ENCODE measurements around the gene WDR90.

Gene WDR90

DNA sequence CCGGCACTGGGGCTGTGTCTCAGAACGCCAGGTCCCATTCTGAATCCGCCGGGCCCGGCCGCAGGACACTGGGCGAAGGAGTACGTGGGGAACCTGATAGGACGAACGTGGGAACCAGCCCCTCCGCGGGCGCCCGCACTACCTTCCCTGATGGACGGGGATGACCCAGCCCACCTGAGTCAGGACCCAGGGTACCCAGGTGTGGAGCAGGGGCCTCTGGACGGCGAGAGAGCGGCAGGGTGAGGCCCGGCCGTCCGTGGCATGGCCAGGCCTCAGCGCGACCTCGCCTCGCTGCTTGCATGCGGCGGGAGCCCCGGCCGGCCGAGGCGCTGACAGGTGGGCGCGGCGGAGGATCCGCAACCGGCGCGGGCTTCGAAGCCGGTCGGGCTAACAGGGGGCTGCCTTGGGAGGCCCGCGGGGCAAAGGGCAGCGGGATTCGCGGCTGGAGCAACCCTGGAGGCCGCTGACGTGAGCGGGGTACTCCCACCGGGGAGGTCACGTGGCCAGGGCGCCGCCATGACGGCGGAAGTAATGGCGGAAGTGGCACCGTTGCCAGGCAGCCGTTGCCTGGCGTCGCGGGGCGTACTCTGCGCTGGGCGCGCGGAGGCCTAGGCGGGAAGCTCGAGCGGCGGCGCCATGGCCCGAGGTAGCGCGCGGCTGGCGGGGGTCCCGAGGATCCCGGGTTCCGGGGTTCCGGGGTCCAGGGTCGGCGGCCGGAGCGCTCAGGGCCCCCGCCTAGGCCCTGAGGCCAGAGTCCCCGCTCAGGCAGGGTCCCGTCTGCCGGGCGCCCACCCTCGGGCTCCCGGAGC, at the start of gene WDR90:
TSS of gene WDR90 (plus strand) at position 585 of the 809 bp plus-strand sequence. CDS start at position 637, 52 bp downstream.
- peak within 1 kb of the TSS; percentile 87 for H3K27ac ChIP-seq (ENCODE audit: low read depth, low read length)
- H3K27me3 ChIP-seq (ENCODE audit: control insufficient read depth, insufficient read depth, low read length): no peaks in the 10 kb centered on the region
- H3K4me3 ChIP-seq (ENCODE audit: low read length): peak within 1 kb of the TSS; percentile 80
- no peaks in the 10 kb centered on the region for H3K36me3 ChIP-seq (ENCODE audit: control insufficient read depth, insufficient read depth, low read length)
- H3K4me1 ChIP-seq (ENCODE audit: control insufficient read depth, insufficient read depth, low read length): peaks cover 12% of the 10 kb centered on the region
- H3K9ac ChIP-seq (ENCODE audit: low read length): peak within 1 kb of the TSS; percentile 86

DNA sequence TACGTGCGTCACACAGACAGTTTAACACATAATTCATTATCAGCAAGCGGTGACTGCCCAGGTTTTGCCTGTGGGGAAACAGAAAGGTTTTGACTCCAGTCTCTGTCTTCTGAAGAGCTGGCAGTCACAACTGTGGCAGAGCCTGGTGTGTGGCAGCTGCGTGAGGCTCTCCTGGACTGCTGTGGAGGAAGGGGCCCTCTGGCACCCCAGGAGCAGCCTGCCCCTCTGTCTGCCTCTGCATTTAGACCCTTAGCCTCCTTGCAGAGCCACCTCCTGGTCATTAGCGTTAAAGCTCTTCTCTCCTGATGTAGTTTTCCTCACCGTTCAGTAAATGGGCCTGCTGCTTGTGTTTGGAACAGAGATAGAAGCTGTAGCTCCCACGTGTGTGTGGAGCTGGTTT, 48.4 kb upstream of the WDR90 start:
- Histone ChIP-seq H3K27ac (ENCODE audit: low read depth, low read length) (no peak overlapping the region), H3K27me3 (ENCODE audit: control insufficient read depth, insufficient read depth, low read length) (no peaks in the 10 kb centered on the region), H3K4me3 (ENCODE audit: low read length) (no peak overlapping the region), H3K4me1 (ENCODE audit: control insufficient read depth, insufficient read depth, low read length) (no peaks in the 10 kb centered on the region), H3K9ac (ENCODE audit: low read length) (no peak overlapping the region), H3K36me3 (ENCODE audit: control insufficient read depth, insufficient read depth, low read length) (peaks cover 13% of the 10 kb centered on the region)

DNA sequence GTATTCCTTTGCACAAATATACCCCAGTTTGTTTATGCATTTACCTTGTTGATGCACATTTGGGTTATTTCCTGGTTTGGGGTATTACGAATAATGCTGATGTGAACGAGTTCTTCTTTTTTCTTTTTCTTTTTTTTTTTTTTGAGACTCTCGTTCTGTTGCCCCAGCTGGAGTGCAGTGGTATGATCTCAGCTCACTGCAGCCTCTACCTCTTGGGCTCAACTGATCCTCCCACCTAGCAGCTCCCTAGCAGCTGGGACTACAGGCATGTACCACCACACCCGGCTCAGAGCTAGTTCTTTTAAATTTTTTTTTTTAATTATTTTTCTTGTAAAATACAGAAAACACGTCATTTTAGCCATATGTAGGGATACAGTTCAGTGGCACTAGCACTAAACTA, 45.2 kb upstream of the WDR90 start:
- no peak overlapping the region for H3K27ac ChIP-seq (ENCODE audit: low read depth, low read length)
- H3K36me3 ChIP-seq (ENCODE audit: control insufficient read depth, insufficient read depth, low read length): peaks cover 6% of the 10 kb centered on the region
- H3K27me3 ChIP-seq (ENCODE audit: control insufficient read depth, insufficient read depth, low read length): no peaks in the 10 kb centered on the region
- H3K4me3 ChIP-seq (ENCODE audit: low read length): no peak overlapping the region
- H3K9ac ChIP-seq (ENCODE audit: low read length): no peak overlapping the region
- no peaks in the 10 kb centered on the region for H3K4me1 ChIP-seq (ENCODE audit: control insufficient read depth, insufficient read depth, low read length)

DNA sequence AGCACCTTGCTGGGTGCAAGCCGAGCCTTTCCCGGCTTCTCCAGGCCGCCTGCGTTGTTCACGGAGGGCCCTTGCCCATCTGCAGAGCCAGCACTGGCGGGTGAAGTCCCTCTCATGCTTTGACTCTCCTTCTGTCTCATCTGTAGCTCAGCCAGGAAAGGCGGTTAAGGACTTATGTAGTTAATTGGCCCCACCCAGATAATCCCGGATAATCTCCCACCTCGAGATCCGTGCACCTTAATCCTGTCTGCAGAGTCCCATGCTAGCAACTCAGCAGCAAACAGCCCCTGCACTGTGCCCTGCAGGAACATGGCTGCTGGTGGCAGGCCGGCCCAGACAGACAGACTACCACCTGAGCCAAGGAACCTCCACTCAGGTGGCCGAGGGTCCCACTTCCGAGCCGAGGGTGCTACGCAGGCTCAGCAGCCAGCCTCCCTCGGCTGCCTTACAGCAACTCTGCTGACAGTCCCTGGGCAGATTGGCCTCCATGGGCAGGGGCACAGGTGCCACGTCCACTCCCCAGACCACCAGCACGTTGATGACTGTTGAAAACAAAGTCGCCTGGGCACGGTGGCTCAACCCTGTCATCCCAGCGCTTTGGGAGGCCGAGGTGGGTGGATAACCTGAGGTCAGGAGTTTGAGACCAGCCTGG, 42.4 kb upstream of the WDR90 start:
- no peak overlapping the region for H3K4me3 ChIP-seq (ENCODE audit: low read length)
- peaks cover 2% of the 10 kb centered on the region for H3K4me1 ChIP-seq (ENCODE audit: control insufficient read depth, insufficient read depth, low read length)
- H3K9ac ChIP-seq (ENCODE audit: low read length): no peak overlapping the region
- no peak overlapping the region for H3K27ac ChIP-seq (ENCODE audit: low read depth, low read length)
- no peaks in the 10 kb centered on the region for H3K27me3 ChIP-seq (ENCODE audit: control insufficient read depth, insufficient read depth, low read length)
- no peaks in the 10 kb centered on the region for H3K36me3 ChIP-seq (ENCODE audit: control insufficient read depth, insufficient read depth, low read length)

DNA sequence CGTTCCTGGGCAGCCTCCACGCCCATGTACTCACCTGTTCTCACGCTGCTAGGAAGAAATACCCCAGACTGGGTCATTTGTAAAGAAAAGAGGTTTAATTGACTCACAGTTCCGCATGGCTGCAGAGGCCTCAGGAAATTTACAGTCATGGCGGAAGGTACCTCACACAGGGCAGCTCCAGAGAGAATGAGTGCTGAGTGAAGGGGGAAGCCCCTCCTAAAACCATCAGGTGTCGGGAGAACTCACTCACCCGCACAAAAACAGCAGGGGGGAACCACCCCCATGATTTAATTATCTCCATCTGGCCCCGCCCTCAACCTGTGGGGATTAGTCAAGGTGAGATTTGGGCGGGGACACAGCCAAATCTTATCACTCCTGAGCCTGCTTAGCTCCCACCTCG, 41.1 kb upstream of the WDR90 start:
- no peak overlapping the region for H3K9ac ChIP-seq (ENCODE audit: low read length)
- H3K4me3 ChIP-seq (ENCODE audit: low read length): no peak overlapping the region
- no peaks in the 10 kb centered on the region for H3K27me3 ChIP-seq (ENCODE audit: control insufficient read depth, insufficient read depth, low read length)
- no peaks in the 10 kb centered on the region for H3K36me3 ChIP-seq (ENCODE audit: control insufficient read depth, insufficient read depth, low read length)
- H3K27ac ChIP-seq (ENCODE audit: low read depth, low read length): no peak overlapping the region
- H3K4me1 ChIP-seq (ENCODE audit: control insufficient read depth, insufficient read depth, low read length): peaks cover 2% of the 10 kb centered on the region

DNA sequence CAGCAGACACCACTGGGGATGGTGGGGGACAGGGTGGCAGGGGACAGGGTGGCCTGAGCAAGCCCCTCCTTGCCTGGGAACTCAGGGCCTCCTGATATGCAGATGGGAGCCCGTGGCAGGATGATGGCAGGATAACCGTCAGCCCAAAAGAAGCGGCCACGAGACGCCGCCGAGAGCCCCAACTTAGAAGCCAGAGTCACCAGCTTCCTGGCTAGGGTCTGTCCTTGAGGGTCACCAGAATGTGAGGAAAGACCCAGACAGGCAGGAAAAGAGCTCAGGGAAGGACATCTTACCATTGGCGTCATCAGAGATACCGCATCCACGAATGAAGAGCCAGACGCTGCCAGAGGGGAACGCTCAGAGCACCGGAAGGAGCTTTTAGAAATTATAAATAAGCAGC, 39.8 kb upstream of the WDR90 start:
- Histone ChIP-seq H3K36me3 (ENCODE audit: control insufficient read depth, insufficient read depth, low read length) (no peaks in the 10 kb centered on the region), H3K27ac (ENCODE audit: low read depth, low read length) (no peak overlapping the region), H3K9ac (ENCODE audit: low read length) (no peak overlapping the region)

DNA sequence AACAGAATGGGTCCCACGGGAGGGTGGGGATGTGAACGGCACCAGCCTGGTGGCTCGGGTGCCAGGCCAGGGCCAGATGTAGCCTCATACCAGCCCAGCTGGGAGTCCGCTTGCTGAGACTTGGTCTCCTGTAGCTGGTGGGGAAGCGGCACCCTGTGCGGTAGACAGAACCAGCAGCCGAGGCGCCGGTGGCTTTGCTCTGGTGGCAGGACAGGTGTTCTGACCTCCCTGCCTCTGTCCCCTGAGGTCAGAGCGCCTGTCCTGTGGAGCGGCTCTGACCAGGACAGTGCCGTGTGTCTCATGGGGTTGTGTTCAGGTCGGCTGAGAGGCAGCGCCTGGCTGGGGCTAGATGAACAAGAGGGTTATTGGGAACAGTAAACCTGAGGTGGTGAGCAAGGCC, 39.2 kb upstream of the WDR90 start:
- no peak overlapping the region for H3K9ac ChIP-seq (ENCODE audit: low read length)

More for the DNA sequence above, 39.8 kb upstream of the WDR90 start:
- H3K27me3 ChIP-seq (ENCODE audit: control insufficient read depth, insufficient read depth, low read length): no peaks in the 10 kb centered on the region
- H3K4me3 ChIP-seq (ENCODE audit: low read length): no peak overlapping the region
- peaks cover 2% of the 10 kb centered on the region for H3K4me1 ChIP-seq (ENCODE audit: control insufficient read depth, insufficient read depth, low read length)

DNA sequence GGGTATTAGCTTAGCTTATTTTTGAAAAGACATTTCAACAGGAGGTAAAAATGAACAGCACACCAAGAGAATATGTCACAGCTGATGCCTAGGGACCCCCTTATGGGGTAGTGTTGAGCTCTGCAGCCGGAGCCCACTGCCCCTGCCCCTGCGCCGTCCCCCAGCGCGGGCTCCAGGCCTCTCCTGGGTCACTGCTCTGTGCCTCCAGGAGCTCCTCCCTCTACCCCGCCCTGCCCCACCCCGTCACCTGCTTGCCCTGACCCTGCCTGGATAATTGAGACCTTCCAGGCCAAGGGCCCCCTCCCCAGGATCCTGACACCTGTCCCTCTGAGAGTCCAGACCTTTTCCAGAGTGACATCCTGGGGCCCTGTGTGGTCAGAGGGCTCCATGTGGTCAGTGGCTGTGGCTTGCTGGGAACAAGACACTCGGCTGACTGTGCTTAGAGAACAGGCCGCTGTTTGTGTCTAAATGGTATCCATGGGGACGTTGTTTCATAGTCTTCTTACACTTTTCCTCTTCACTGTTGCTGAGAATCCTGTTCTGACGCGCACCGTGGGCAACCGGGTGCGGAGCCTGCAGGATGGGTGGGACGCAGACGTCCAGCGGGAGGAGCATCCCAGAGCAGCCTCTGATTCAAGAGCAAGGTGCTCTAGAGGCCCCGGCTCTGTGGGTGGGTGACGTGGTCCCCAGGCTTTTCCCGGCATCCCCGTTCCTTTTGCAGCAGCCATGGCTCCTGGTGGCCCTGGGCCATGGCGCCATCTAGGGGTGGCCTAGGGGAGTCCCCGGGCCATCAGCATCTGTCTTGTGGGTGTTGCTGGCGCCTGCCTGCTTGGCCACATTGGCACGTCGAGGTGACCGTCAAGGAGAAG, 38.4 kb upstream of the WDR90 start:
- H3K4me3 ChIP-seq (ENCODE audit: low read length): no peak overlapping the region
- peaks cover 2% of the 10 kb centered on the region for H3K4me1 ChIP-seq (ENCODE audit: control insufficient read depth, insufficient read depth, low read length)
- H3K27ac ChIP-seq (ENCODE audit: low read depth, low read length): no peak overlapping the region
- H3K9ac ChIP-seq (ENCODE audit: low read length): no peak overlapping the region
- H3K27me3 ChIP-seq (ENCODE audit: control insufficient read depth, insufficient read depth, low read length): no peaks in the 10 kb centered on the region
- no peaks in the 10 kb centered on the region for H3K36me3 ChIP-seq (ENCODE audit: control insufficient read depth, insufficient read depth, low read length)

More for the DNA sequence above, 39.2 kb upstream of the WDR90 start:
- Histone ChIP-seq H3K4me3 (ENCODE audit: low read length) (no peak overlapping the region), H3K4me1 (ENCODE audit: control insufficient read depth, insufficient read depth, low read length) (peaks cover 2% of the 10 kb centered on the region), H3K27ac (ENCODE audit: low read depth, low read length) (no peak overlapping the region), H3K36me3 (ENCODE audit: control insufficient read depth, insufficient read depth, low read length) (no peaks in the 10 kb centered on the region), H3K27me3 (ENCODE audit: control insufficient read depth, insufficient read depth, low read length) (no peaks in the 10 kb centered on the region)

GRCh38 chr16:615122-615521, 34.0 kb upstream of the WDR90 start:
- no peak overlapping the region for H3K4me3 ChIP-seq (ENCODE audit: low read length)
- H3K27ac ChIP-seq (ENCODE audit: low read depth, low read length): no peak overlapping the region
- H3K27me3 ChIP-seq (ENCODE audit: control insufficient read depth, insufficient read depth, low read length): no peaks in the 10 kb centered on the region
- H3K36me3 ChIP-seq (ENCODE audit: control insufficient read depth, insufficient read depth, low read length): peaks cover 2% of the 10 kb centered on the region
- H3K4me1 ChIP-seq (ENCODE audit: control insufficient read depth, insufficient read depth, low read length): peaks cover 2% of the 10 kb centered on the region
- H3K9ac ChIP-seq (ENCODE audit: low read length): no peak overlapping the region

GRCh38 chr16:616733-617586, 32.2 kb upstream of the WDR90 start:
- H3K27ac ChIP-seq (ENCODE audit: low read depth, low read length): no peak overlapping the region
- H3K4me1 ChIP-seq (ENCODE audit: control insufficient read depth, insufficient read depth, low read length): peaks cover 5% of the 10 kb centered on the region
- H3K4me3 ChIP-seq (ENCODE audit: low read length): no peak overlapping the region
- H3K9ac ChIP-seq (ENCODE audit: low read length): no peak overlapping the region
- H3K27me3 ChIP-seq (ENCODE audit: control insufficient read depth, insufficient read depth, low read length): no peaks in the 10 kb centered on the region
- H3K36me3 ChIP-seq (ENCODE audit: control insufficient read depth, insufficient read depth, low read length): peaks cover 2% of the 10 kb centered on the region

GRCh38 chr16:617855-618254, 31.3 kb upstream of the WDR90 start:
- H3K4me3 ChIP-seq (ENCODE audit: low read length): no peak overlapping the region
- peaks cover 6% of the 10 kb centered on the region for H3K4me1 ChIP-seq (ENCODE audit: control insufficient read depth, insufficient read depth, low read length)
- no peak overlapping the region for H3K27ac ChIP-seq (ENCODE audit: low read depth, low read length)
- H3K36me3 ChIP-seq (ENCODE audit: control insufficient read depth, insufficient read depth, low read length): peaks cover 2% of the 10 kb centered on the region
- H3K9ac ChIP-seq (ENCODE audit: low read length): no peak overlapping the region
- no peaks in the 10 kb centered on the region for H3K27me3 ChIP-seq (ENCODE audit: control insufficient read depth, insufficient read depth, low read length)
